Measurements from ENCODE around the gene CCSER1. TPM values are rescaled to one million over a fixed set of nuclear protein-coding genes. Genes with fewer than 3 reads are reported as not detected.

Gene CCSER1
- total RNA-seq, 1 donor from 2014 or later = 11.9 TPM

DNA sequence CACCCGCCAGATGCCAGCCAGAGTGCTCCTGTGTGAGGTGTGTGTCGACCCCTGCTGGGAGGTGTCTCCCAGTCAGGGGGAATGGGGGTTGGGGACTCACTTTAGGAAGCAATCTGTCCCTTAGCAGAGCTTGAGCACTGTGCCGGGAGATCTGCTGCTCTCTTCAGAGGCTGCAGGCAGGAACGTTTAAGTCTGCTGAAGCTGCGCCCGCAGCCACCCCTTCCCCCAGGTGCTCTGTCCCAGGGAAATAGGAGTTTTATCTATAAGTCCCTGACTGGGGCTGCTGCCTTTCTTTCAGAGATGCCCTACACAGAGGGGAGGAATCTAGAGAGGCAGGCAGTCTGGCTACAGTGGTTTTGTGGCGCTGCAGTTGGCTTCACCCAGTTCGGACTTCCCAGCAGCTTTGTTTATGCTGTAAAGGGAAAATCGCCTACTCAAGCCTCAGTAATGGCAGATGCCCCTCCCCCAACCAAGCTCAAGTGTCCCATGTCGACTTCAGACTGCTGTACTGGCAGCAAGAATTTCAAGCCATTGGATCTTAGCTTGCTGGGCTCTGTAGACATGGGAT is 80.8 kb downstream of the CCSER1 start:
- H3K9me3 Mint-ChIP-seq = peaks cover 19% of the 10 kb centered on the region
- H3K4me3 Mint-ChIP-seq = no peak overlapping the region
- peaks cover 21% of the 10 kb centered on the region for H3K36me3 Mint-ChIP-seq (ENCODE audit: low read depth)
- no peak overlapping the region for H3K27ac Mint-ChIP-seq (ENCODE audit: unreplicated experiment)
- H3K4me1 Mint-ChIP-seq = peaks cover 11% of the 10 kb centered on the region
- TF ChIP-seq, protein P1, sequence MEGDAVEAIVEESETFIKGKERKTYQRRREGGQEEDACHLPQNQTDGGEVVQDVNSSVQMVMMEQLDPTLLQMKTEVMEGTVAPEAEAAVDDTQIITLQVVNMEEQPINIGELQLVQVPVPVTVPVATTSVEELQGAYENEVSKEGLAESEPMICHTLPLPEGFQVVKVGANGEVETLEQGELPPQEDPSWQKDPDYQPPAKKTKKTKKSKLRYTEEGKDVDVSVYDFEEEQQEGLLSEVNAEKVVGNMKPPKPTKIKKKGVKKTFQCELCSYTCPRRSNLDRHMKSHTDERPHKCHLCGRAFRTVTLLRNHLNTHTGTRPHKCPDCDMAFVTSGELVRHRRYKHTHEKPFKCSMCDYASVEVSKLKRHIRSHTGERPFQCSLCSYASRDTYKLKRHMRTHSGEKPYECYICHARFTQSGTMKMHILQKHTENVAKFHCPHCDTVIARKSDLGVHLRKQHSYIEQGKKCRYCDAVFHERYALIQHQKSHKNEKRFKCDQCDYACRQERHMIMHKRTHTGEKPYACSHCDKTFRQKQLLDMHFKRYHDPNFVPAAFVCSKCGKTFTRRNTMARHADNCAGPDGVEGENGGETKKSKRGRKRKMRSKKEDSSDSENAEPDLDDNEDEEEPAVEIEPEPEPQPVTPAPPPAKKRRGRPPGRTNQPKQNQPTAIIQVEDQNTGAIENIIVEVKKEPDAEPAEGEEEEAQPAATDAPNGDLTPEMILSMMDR (conservative IDR thresholded peaks at IDR 0.05) = no peak
- no peak for DNase-seq (ENCODE audit: low read depth, low spot score)
- H3K27me3 Mint-ChIP-seq (ENCODE audit: low read depth) = no peaks in the 10 kb centered on the region

- Mint-ChIP-seq H3K27ac (ENCODE audit: unreplicated experiment) (no peak overlapping the region), H3K27me3 (ENCODE audit: low read depth) (no peaks in the 10 kb centered on the region), H3K9me3 (peaks cover 10% of the 10 kb centered on the region), H3K4me1 (peaks cover 11% of the 10 kb centered on the region), H3K4me3 (no peak overlapping the region), H3K36me3 (ENCODE audit: low read depth) (peaks cover 12% of the 10 kb centered on the region)
- TF ChIP-seq, protein P1 (conservative IDR thresholded peaks at IDR 0.05) = no peak
- no peak for DNase-seq (ENCODE audit: low read depth, low spot score)
These were observed 82.7 kb downstream of the CCSER1 start for GRCh38 chr4:90209922-90210321.

GRCh38 chr4:90211174-90211573 is 84.0 kb downstream of the CCSER1 start:
- TF ChIP-seq, protein P1 (conservative IDR thresholded peaks at IDR 0.05) = no peak
- Mint-ChIP-seq H3K9me3 (peaks cover 7% of the 10 kb centered on the region), H3K4me3 (no peak overlapping the region), H3K27ac (ENCODE audit: unreplicated experiment) (no peak overlapping the region), H3K4me1 (peaks cover 11% of the 10 kb centered on the region), H3K27me3 (ENCODE audit: low read depth) (no peaks in the 10 kb centered on the region), H3K36me3 (ENCODE audit: low read depth) (peaks cover 7% of the 10 kb centered on the region)
- DNase-seq (ENCODE audit: low read depth, low spot score) = no peak

GRCh38 chr4:90215286-90215685 is 88.1 kb downstream of the CCSER1 start:
- H3K4me3 Mint-ChIP-seq = no peak overlapping the region
- no peak for DNase-seq (ENCODE audit: low read depth, low spot score)

DNA sequence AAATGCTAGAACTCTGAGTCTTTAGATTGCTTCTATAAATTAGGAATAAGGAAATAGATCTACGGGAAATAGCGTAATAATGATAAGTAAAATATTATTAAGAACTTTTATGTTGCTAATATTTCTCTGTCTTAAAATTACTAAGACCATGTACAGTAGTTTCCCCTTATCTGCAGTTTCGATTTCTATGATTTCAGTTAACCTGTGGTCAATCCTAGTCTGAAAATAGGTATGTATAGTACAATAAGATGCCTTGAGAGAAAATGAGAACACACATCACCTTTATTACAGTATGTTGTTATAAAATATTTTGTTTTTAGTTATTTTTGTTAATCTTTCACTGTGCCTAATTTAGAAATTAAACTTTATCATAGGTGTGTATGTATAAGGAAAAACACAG is 92.6 kb downstream of the CCSER1 start:
- peaks cover 2% of the 10 kb centered on the region for H3K9me3 Mint-ChIP-seq

More at GRCh38 chr4:90215286-90215685, 88.1 kb downstream of the CCSER1 start:
- Mint-ChIP-seq H3K4me1 (no peaks in the 10 kb centered on the region), H3K9me3 (peaks cover 2% of the 10 kb centered on the region), H3K36me3 (ENCODE audit: low read depth) (no peaks in the 10 kb centered on the region), H3K27ac (ENCODE audit: unreplicated experiment) (no peak overlapping the region), H3K27me3 (ENCODE audit: low read depth) (no peaks in the 10 kb centered on the region)
- TF ChIP-seq, protein P1 (conservative IDR thresholded peaks at IDR 0.05) = no peak

More for the DNA sequence above, 92.6 kb downstream of the CCSER1 start:
- Mint-ChIP-seq H3K27me3 (ENCODE audit: low read depth) (no peaks in the 10 kb centered on the region), H3K4me3 (no peak overlapping the region), H3K36me3 (ENCODE audit: low read depth) (no peaks in the 10 kb centered on the region), H3K27ac (ENCODE audit: unreplicated experiment) (no peak overlapping the region), H3K4me1 (no peaks in the 10 kb centered on the region)
- no peak for DNase-seq (ENCODE audit: low read depth, low spot score)
- TF ChIP-seq, protein P1 (conservative IDR thresholded peaks at IDR 0.05) = no peak
